HG03558 (cell line): Measurements from ENCODE around the gene WDR75.

Source experiments
- ATAC-seq: cut with Tn5 transposase; IDR thresholded peaks from one replicate; pipeline ENCODE4 v1.9.1; 2021; ENCODE audit warnings: moderate number of reproducible peaks; ENCODE audit not compliant: unreplicated experiment; ENCODE audit errors: extremely low read depth

WDR75 gene

GRCh38 chr2:189488008-189488310 is 46.7 kb downstream of the WDR75 start:
- no peak for ATAC-seq

- ATAC-seq = no peak
These were observed 51.2 kb downstream of the WDR75 start for GRCh38 chr2:189492451-189492850.

- ATAC-seq = no peak
These were observed 56.9 kb downstream of the WDR75 start for GRCh38 chr2:189498205-189498604.

- no peak for ATAC-seq
These were observed 57.9 kb downstream of the WDR75 start for GRCh38 chr2:189499137-189499536.

- ATAC-seq = no peak
These were observed 59.3 kb downstream of the WDR75 start for GRCh38 chr2:189500456-189501160.

GRCh38 chr2:189501487-189501886 is 60.2 kb downstream of the WDR75 start:
- no peak for ATAC-seq

GRCh38 chr2:189502714-189503113 is 61.4 kb downstream of the WDR75 start:
- ATAC-seq = no peak

- no peak for ATAC-seq
These were observed 63.0 kb downstream of the WDR75 start for GRCh38 chr2:189504238-189504637.

- no peak for ATAC-seq
These were observed 64.2 kb downstream of the WDR75 start for GRCh38 chr2:189505492-189505891.

- ATAC-seq = no peak
These were observed 65.3 kb downstream of the WDR75 start for GRCh38 chr2:189506514-189506976.

- no peak for ATAC-seq
These were observed 70.1 kb downstream of the WDR75 start for GRCh38 chr2:189511210-189511959.

- no peak for ATAC-seq
These were observed 70.7 kb downstream of the WDR75 start for GRCh38 chr2:189511960-189512319.

GRCh38 chr2:189512879-189513278 is 71.6 kb downstream of the WDR75 start:
- ATAC-seq = no peak

- ATAC-seq = no peak
These were observed 72.8 kb downstream of the WDR75 start for GRCh38 chr2:189514104-189514503.

- no peak for ATAC-seq
These were observed 74.0 kb downstream of the WDR75 start for GRCh38 chr2:189515264-189515663.

- ATAC-seq = no peak
These were observed 75.3 kb downstream of the WDR75 start for GRCh38 chr2:189516546-189516945.

GRCh38 chr2:189517847-189518535 is 76.7 kb downstream of the WDR75 start:
- ATAC-seq = no peak

- no peak for ATAC-seq
These were observed 78.5 kb downstream of the WDR75 start for GRCh38 chr2:189519631-189520387.

- ATAC-seq = no peak
These were observed 80.6 kb downstream of the WDR75 start for GRCh38 chr2:189521699-189522434.
